ENCODE measurements around the gene NUBPL. TPM values are rescaled to one million over a fixed set of nuclear protein-coding genes. Genes with fewer than 3 reads are reported as not detected.

Gene NUBPL
- total and polyA plus RNA-seq, 12 donors, result 3.6 to 27.3 (median 16.9) TPM

DNA sequence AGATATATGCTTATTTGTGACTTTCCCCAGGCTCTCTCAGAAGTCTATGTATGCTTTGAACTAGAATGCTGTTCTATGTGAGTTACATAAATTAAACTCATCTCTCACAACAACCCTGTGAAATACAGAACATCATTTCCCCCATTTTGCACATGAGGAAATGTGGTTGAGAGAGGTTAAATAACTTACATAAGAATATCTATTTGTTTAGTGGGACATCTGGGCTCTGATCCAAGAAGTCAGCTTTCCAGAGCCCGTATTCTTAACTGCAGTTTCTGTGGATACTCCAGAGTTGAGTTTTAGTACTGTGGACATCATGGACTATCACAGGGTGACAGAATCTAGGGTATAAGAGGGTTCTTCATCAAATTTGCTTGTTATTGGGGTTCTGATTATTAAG lies 273.4 kb downstream of the NUBPL start:
- H3K9me3 ChIP-seq (replicated peaks in 1 of 3), result no peaks in the 10 kb centered on the region
- intact Hi-C loops (cut with DNase I), result no loop called here
- H3K4me3 ChIP-seq, result no peak overlapping the region
- 58 to 75% (median 62%) methylated on average over 1 of the region's 1 CpG for WGBS, 4 donors
- no peak for TF ChIP-seq POLR2A (IDR thresholded peaks at IDR 0.05)
- TF ChIP-seq, protein P1, sequence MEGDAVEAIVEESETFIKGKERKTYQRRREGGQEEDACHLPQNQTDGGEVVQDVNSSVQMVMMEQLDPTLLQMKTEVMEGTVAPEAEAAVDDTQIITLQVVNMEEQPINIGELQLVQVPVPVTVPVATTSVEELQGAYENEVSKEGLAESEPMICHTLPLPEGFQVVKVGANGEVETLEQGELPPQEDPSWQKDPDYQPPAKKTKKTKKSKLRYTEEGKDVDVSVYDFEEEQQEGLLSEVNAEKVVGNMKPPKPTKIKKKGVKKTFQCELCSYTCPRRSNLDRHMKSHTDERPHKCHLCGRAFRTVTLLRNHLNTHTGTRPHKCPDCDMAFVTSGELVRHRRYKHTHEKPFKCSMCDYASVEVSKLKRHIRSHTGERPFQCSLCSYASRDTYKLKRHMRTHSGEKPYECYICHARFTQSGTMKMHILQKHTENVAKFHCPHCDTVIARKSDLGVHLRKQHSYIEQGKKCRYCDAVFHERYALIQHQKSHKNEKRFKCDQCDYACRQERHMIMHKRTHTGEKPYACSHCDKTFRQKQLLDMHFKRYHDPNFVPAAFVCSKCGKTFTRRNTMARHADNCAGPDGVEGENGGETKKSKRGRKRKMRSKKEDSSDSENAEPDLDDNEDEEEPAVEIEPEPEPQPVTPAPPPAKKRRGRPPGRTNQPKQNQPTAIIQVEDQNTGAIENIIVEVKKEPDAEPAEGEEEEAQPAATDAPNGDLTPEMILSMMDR (IDR thresholded peaks at IDR 0.05), result no peak
- H3K27ac ChIP-seq, result no peak overlapping the region
- H3K27me3 ChIP-seq, result no peaks in the 10 kb centered on the region
- H3K4me1 ChIP-seq (replicated peaks in 1 of 2), result no peaks in the 10 kb centered on the region
- no peaks in the 10 kb centered on the region for H3K36me3 ChIP-seq (replicated peaks in 1 of 2)
- no peak for DNase-seq

DNA sequence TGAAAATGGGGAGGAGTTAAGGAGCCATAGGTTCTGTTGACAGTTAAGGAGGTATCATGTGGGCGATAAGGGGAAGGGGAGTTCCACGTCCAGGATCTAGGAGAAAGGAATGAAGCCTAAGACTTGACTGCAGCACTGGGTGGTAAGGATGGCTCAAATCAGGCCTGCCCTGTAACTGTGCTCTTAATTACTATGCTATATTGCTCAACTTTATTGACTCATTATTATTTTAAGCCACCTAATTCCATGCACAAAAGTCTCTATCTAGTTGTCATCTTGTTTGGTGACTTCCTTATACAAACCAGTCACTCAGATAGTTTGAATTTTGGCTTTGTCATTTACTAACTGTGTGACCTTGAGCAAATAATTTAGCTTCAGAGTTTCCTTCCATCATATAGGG lies 273.8 kb downstream of the NUBPL start:
- intact Hi-C loops (cut with DNase I), result no loop called here
- Histone ChIP-seq H3K27ac (no peak overlapping the region), H3K9me3 (replicated peaks in 1 of 3) (no peaks in the 10 kb centered on the region), H3K27me3 (no peaks in the 10 kb centered on the region), H3K4me1 (replicated peaks in 1 of 2) (no peaks in the 10 kb centered on the region), H3K36me3 (replicated peaks in 1 of 2) (no peaks in the 10 kb centered on the region), H3K4me3 (no peak overlapping the region)
- TF ChIP-seq POLR2A (IDR thresholded peaks at IDR 0.05), result no peak
- TF ChIP-seq, protein P1 (IDR thresholded peaks at IDR 0.05), result no peak
- DNase-seq, result no peak
- 94 to 98% (median 96%) methylated on average over 2 of the region's 2 CpGs for WGBS, 4 donors

DNA sequence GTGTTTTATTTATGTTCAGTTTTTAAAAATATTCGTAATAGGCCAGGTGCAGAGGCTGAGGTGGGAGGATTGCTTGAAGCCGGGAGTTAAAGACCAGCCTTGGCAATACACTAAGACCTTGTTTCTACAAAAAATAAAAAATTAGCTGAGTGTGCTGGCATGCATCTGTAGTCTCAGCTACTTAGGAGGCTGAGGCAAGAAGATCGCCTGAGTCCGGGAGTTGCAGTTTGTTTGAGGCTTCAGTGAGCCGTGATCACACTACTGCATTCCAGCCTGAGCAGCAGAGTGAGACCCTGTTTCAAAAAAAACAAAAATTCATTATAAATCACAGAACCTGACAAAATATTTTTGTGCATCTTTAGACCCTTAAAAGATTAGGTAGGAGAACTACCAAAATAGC lies 275.8 kb downstream of the NUBPL start:
- no peak for TF ChIP-seq POLR2A (IDR thresholded peaks at IDR 0.05)
- TF ChIP-seq, protein P1 (IDR thresholded peaks at IDR 0.05), result no peak
- Histone ChIP-seq H3K36me3 (replicated peaks in 1 of 2) (no peaks in the 10 kb centered on the region), H3K4me3 (no peak overlapping the region), H3K4me1 (replicated peaks in 1 of 2) (no peaks in the 10 kb centered on the region), H3K27me3 (no peaks in the 10 kb centered on the region), H3K9me3 (replicated peaks in 1 of 3) (no peaks in the 10 kb centered on the region), H3K27ac (no peak overlapping the region)
- DNase-seq, result no peak
- intact Hi-C loops (cut with DNase I), result no loop called here
- WGBS, 4 donors, result 95 to 99% (median 97%) methylated on average over 5 of the region's 5 CpGs

DNA sequence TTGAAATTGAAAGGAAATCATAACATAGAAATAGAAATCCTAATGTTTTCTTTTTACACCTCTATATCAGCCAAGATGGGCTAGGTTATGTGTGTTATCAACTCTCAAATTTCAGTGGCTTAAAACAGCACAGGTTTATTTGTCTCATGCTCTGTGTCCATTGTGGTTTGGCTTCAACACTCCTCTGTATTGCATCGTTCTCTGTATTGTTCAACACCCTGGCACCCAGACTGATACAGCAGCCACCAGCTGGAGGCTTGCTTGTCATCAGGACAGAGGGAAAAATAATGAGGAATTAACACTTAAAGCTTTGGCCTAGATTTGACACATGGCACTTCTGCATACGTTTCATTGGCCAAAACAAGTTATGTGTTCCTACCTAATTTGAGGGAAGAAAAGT lies 281.7 kb downstream of the NUBPL start:
- Histone ChIP-seq H3K4me1 (replicated peaks in 1 of 2) (no peaks in the 10 kb centered on the region), H3K27ac (no peak overlapping the region), H3K27me3 (no peaks in the 10 kb centered on the region), H3K4me3 (no peak overlapping the region), H3K36me3 (replicated peaks in 1 of 2) (no peaks in the 10 kb centered on the region), H3K9me3 (replicated peaks in 1 of 3) (no peaks in the 10 kb centered on the region)
- TF ChIP-seq POLR2A (IDR thresholded peaks at IDR 0.05), result no peak
- TF ChIP-seq, protein P1 (IDR thresholded peaks at IDR 0.05), result no peak
- intact Hi-C loops (cut with DNase I), result no loop called here
- DNase-seq, result no peak
- 87 to 92% (median 90%) methylated on average over 2 of the region's 2 CpGs for WGBS, 4 donors

Measured in adrenal gland (tissue), 12 donors.